CD1c-positive myeloid dendritic cell (primary cell): ENCODE data around the gene TAS2R38.

Experiments used
- DNase-seq: peaks from one replicate; pipeline ENCODE4 v3.0.0-alpha.2; 2016; ENCODE audit errors: extremely low spot score

The TAS2R38 gene

GRCh38 chr7:141976524-141977245, 3.1 kb upstream of the TAS2R38 start:
- no peak for DNase-seq

GRCh38 chr7:141975806-141976523, 2.4 kb upstream of the TAS2R38 start:
- DNase-seq = peak; percentile 83

GRCh38 chr7:141974831-141975230, 1.3 kb upstream of the TAS2R38 start:
- no peak for DNase-seq

- DNase-seq = peak; percentile 91
Observed at GRCh38 chr7:141960687-141961422, 12.7 kb downstream of the TAS2R38 start.

GRCh38 chr7:141956084-141956483, 17.5 kb downstream of the TAS2R38 start:
- DNase-seq = peak; percentile 48

GRCh38 chr7:141954334-141954733, 19.2 kb downstream of the TAS2R38 start:
- DNase-seq = no peak

- DNase-seq = no peak
Observed at GRCh38 chr7:141952461-141952860, 21.1 kb downstream of the TAS2R38 start.

GRCh38 chr7:141950806-141951205, 22.8 kb downstream of the TAS2R38 start:
- peak; percentile 57 for DNase-seq

GRCh38 chr7:141949911-141950310, 23.7 kb downstream of the TAS2R38 start:
- DNase-seq = no peak

GRCh38 chr7:141949451-141949850, 24.1 kb downstream of the TAS2R38 start:
- DNase-seq = peak; percentile 44

- DNase-seq = no peak
Observed at GRCh38 chr7:141949021-141949420, 24.6 kb downstream of the TAS2R38 start.

GRCh38 chr7:141946796-141947195, 26.8 kb downstream of the TAS2R38 start, which contains the start of gene CLEC5A:
Gene CLEC5A, minus strand, starts transcription at chr7:141946974. Its CDS starts 682 bp downstream, at chr7:141946292.
- peak; percentile 30 for DNase-seq

- DNase-seq = peak; percentile 93
Observed at GRCh38 chr7:141945356-141945755, 28.2 kb downstream of the TAS2R38 start.

GRCh38 chr7:141944811-141945210, 28.8 kb downstream of the TAS2R38 start:
- DNase-seq = peak; percentile 66

- DNase-seq = no peak
Observed at GRCh38 chr7:141943846-141944245, 29.7 kb downstream of the TAS2R38 start.

GRCh38 chr7:141941075-141941474, 32.5 kb downstream of the TAS2R38 start:
- no peak for DNase-seq

- no peak for DNase-seq
Observed at GRCh38 chr7:141930211-141930610, 43.4 kb downstream of the TAS2R38 start.

GRCh38 chr7:141928845-141929195, 44.8 kb downstream of the TAS2R38 start:
- peak; percentile 10 for DNase-seq

- peak; percentile 44 for DNase-seq
Observed at GRCh38 chr7:141928146-141928844, 45.3 kb downstream of the TAS2R38 start.
